Keratinocyte (primary cell): Measurements from ENCODE around the gene SPPL3.

ENCODE experiments used
- CTCF ChIP-seq, 3 experiments: IDR thresholded peaks in 1 of 3; conservative IDR thresholded peaks in 1 of 3; optimal IDR thresholded peaks in 1 of 3; 2 replicates in 2 of 3; 3 replicates in 1 of 3; pipeline versions ENCODE3 to v1.5.1; 2011; ENCODE audit warnings: low read length in 3 of 3, mild to moderate bottlenecking in 3 of 3, moderate library complexity in 2 of 3, control low read depth in 1 of 3, inconsistent platforms in 1 of 3; ENCODE audit not compliant: insufficient read depth in 2 of 3; ENCODE audit errors: extremely low read depth in 1 of 3
- EZH2 ChIP-seq: IDR thresholded peaks from one replicate; pipeline ENCODE4 v1.6.1; 2012; ENCODE audit warnings: inconsistent platforms, mild to moderate bottlenecking, low read length, moderate library complexity

- TF ChIP-seq EZH2 (no peak), CTCF (optimal IDR thresholded peaks at IDR 0.05 in 1 of 3, IDR thresholded peaks at IDR 0.05 in 1 of 3, conservative IDR thresholded peaks at IDR 0.05 in 1 of 3; ENCODE audit: extremely low read depth in 1 of 3, insufficient read depth in 2 of 3, low read length in 3 of 3) (no peak)
These were observed 167.5 kb downstream of the SPPL3 start for GRCh38 chr12:120736404-120737331.
